ENCODE data around the gene AFTPH.
"Not testable (repeated sequence)": the region's sequence is repeated elsewhere in the genome, so short reads cannot be mapped to it uniquely, and the experiment has no call there.

The AFTPH gene

DNA sequence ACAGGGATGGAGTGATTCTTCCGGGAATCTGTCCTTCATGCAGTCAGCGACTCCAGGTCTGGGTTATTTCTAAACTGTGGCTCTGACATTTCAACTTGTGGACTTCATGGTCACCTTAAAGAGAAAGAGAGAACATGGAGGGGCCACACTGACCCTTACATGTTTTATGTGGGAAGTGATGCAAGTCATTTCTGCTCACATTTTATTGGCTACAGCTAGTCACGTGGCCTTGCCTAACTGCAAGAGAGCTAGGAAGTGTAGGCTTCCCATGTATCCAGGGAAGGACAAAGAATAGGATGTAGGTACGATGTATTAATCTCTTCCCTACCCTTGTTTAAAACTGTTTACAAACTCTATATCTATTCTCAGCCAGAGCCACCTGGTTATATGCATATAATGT, 30.3 kb upstream of the AFTPH start:
- in situ Hi-C loops (cut with HindIII; ENCODE audit: low sequenced_read_pairs) = no loop called here

DNA sequence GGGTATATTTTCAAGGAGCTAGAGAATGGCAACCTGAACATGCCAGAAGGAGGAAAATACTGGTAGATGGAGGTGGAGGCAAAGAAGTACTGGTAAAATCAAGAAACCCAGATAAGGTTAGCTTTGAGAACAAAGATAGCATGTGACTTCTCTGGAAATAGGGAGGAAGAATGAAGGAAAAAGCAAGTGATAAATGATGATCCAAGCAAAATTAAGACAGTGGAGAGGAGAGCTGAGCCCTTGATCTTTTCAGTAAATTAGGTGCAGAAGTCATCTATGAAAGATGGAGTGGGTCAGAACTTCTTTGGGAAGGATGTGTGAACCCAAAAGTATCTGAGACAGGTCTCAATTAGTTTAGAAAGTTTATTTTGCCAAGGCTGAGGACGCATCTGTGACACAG, 25.7 kb upstream of the AFTPH start:
- in situ Hi-C loops (cut with HindIII; ENCODE audit: low sequenced_read_pairs) = no loop called here

DNA sequence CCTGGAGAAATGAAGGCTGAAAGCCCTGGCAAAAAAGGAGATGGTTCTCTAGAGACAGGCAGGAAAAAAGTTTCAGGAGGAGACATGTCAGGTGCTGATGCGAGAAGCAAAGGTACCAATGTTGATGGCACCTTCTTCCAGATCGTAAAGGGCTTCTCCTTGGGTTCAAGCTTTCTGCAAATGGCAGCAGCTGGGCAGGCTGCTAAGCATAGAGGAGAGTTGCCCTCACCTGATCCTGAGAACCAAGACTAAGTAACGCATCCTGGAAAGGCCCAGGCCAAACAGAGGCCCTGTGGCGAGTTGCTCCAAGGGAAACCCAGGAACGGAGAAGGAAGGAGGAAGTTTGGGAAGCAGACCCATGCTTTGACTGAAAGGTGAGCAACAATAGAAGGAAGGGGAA, 23.6 kb upstream of the AFTPH start:
- in situ Hi-C loops (cut with HindIII; ENCODE audit: low sequenced_read_pairs) = loop anchor here (5.0 kb wide), 2 partner anchors 38 to 72 kb away; no protein-coding TSS in a partner anchor

DNA sequence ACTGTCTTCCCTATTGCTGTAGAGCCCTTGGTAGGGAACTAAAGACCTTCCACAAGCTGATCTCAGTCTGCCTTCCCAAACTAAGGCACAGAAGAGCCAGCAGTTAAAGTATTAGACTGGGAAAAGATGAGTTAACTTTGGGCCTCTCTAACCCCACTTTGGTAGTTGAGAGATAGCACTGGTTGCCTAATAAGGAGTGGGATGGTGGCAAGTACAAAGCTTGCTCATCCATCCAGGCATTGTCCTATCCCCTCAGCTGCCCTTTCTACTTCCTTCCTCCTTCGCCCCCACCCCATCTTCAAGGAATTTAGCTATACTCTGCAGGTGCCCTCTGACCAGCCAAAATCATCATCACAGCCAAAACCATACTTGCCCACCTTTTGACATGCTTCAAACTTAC, 22.2 kb upstream of the AFTPH start:
- in situ Hi-C loops (cut with HindIII; ENCODE audit: low sequenced_read_pairs) = loop anchor here (5.0 kb wide), 2 partner anchors 40 to 70 kb away; no protein-coding TSS in a partner anchor

DNA sequence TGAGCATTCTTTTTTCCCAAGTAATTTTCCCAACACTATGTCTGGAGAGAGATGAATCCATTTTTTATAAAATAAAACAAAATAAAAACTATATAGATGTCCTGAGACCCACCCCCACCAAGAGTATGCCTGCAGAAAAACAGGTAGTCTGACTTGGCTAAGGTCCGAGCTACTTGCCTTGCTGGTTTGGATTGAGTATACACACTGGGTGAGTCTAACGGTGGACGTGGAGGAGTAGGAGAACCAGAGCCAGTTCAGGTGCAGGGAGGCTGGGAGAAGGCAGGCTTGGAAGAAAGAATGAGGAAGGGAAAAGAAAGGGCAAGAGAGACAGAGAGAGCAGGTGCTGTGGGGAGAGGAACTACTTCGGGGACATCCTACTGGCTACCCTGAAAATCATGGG, 21.3 kb upstream of the AFTPH start:
- in situ Hi-C loops (cut with HindIII; ENCODE audit: low sequenced_read_pairs) = loop anchor here (5.0 kb wide), 2 partner anchors 41 to 69 kb away; no protein-coding TSS in a partner anchor

DNA sequence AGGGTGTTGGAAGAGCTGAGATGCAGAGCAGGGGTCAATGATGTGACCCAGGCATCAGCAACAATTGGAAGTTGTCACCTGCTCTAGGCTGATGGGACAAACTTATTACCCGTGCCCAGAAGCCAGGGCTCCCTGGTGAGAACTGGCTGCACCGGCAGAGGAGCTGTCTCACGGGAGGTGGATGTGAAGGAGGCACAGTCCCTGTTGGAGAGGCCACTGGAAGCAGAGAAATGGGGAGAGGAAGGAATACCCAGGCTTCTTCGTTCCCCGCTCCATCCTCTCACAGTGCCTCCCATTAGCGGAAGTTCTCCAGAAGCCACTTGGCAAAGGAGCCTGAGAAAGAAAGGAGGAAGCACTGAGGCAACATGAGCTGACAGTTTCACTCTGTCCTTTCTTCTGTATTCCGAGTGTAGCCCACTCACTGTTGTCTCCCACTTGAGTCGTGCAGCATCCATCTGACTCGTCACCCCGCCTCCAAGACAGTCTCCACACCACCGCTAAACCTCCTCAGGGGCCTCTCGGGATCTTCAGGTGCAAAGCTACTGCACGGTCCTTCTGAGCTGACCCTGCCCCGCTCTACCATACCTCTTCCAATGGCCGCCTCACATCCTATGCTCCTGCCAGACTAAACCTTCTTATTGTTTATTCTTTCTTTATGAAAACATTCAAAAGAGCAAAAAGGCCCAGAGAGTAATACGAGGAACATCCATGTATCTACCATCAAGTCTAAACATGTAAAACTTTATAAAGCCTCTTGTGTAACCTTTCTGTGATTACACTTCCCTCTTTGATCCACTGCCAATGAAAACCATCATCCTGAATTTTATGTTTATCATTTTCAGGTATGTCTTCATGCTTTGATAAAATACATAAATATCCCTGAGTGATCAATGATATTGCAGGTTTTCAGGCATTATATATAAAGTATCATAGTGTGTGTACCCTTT, 19.1 kb upstream of the AFTPH start:
- in situ Hi-C loops (cut with HindIII; ENCODE audit: low sequenced_read_pairs) = loop anchor here (5.0 kb wide), 2 partner anchors 43 to 67 kb away; no protein-coding TSS in a partner anchor

DNA sequence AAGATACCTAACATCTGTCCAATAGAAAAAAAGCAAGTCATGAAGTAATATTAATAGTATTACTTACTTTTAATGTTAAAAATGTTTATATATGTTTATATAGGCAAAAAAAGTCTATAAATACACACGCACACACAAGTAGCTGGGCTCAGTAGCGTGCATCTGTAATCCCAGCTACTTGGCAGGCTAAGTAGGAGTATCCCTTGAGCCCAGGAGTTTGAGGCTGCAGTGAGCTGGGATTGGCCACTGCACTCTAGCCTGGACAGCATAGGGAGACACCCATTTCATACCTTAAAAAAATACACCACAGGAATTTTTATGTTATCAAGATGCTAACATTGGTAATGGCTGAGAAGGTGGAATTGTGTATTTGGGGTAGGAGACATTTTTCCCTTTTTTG, 17.4 kb upstream of the AFTPH start:
- in situ Hi-C loops (cut with HindIII; ENCODE audit: low sequenced_read_pairs) = no loop called here

DNA sequence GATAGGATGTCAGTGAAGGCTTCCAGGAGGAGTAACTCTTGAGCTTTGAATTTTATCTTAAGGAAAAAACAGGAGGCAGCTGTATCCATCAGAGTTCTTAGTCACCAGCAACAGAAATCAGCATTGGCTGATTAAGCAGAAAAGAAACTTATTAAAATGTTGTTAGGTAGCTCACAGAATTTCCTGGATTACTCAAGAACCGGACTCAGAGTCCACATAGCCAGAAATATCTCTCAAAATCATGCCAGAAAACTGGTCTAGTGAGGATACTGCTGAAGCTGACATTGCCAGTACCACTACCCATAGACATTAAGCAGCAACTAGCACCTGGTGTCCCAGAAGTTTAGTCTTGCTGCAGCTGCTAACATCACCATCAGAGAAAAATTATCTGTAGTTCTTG, 10.1 kb upstream of the AFTPH start:
- in situ Hi-C loops (cut with HindIII; ENCODE audit: low sequenced_read_pairs) = no loop called here

DNA sequence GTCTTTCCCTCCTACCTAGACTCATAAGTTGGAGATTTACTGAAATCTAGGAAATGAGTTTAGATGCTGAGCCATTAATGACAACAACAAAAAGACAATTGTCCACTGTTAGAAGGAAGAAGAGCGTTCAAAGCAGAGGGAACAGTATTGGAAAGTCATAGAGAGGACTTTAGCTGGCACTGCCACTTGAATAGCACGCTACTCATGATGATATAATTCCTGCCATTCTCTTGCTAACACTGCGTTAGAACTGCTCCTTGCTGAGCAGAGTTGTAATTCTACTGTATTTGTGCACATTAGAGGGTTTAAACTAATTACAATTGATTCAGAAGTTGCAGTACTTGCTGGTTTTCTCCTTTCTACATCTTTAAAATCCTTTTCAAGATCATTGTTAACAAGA, 9.0 kb upstream of the AFTPH start:
- in situ Hi-C loops (cut with HindIII; ENCODE audit: low sequenced_read_pairs) = no loop called here

DNA sequence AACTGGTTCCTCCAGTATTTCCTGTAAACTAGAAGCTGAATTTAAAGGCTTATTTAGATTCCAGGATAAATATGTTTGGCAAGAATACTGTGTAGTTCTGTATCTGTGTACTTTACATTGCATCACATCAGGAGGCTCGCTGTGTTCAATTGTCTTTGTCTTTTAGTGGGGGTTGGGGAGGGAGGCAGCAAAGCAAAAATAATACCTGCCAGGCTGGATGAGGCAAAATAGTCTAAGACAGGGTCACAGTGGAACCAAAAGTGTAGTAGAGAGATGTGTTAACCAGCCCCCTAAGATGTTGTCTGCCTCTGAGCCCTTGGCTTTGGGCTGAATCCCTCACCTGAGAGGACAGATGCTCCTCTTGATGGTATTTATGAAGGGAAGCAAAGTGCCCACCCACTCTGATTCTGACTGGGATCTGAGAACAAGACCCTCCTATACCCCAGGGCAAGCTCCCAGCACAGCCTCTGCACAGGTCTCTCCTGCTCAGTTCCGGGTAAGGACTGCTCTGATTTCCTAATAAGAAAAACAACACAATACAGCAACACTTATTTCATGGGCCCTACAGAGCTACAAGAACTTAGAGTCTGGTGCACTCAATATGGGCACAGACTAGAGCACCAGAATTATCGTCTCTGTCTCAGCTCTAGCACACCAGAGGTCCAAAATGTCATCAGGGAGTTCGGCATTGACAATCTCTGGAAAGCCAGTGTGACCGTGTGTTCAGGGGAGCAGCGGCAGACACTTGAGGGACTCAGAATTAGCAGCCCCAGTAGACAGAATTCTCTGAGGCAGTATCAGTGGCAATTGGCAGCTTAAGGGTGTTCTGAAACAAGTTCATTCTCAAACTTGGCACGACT, 7.2 kb upstream of the AFTPH start:
- in situ Hi-C loops (cut with HindIII; ENCODE audit: low sequenced_read_pairs) = no loop called here

DNA sequence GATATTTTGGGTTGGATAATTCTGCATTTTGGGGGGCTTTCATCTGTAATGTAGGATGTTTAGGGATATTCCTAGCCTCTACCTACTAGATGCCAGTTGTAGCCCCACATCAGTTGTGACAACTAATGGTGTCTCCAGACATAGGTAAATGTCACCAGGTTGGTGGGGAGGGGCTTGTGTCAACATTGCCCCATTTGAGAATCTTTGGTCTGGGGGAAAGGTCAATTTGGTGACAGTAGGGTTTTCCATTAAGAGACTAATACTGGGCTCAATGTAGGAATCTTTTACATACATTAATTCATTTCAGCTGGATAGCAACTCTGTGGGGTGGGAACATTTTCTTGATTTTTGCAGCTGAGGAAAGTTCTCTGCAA, 6.6 kb upstream of the AFTPH start:
- in situ Hi-C loops (cut with HindIII; ENCODE audit: low sequenced_read_pairs) = no loop called here

DNA sequence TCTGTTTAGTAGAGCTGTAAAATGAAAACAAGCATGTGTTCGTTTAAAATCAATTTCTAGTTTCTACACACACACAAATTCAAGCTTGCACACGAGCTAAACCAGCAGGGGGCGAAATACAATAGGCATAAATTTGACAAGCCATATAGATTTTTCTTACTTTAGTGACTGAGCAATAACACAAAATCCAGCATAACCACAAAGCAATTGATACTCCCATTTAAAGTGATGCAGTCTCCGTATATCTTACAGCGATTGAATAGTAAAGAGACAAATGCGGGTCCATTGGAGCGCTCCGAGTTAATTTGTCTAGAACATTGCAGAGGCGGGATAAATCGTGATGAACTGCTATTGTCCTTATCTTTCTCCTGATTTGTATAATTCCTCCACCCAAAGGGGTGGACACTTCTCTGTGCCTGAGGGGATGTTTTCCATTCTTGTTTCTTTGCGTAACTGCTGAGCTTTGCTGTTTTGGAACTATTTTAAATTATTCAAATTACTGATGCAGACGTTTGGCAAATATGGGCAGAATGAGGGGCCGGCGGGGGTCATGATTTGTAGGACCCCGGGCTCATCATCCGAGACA, 1.2 kb upstream of the AFTPH start:
- in situ Hi-C loops (cut with HindIII; ENCODE audit: low sequenced_read_pairs) = loop anchor here (5.0 kb wide), 2 partner anchors 104 to 191 kb away; no protein-coding TSS in a partner anchor

DNA sequence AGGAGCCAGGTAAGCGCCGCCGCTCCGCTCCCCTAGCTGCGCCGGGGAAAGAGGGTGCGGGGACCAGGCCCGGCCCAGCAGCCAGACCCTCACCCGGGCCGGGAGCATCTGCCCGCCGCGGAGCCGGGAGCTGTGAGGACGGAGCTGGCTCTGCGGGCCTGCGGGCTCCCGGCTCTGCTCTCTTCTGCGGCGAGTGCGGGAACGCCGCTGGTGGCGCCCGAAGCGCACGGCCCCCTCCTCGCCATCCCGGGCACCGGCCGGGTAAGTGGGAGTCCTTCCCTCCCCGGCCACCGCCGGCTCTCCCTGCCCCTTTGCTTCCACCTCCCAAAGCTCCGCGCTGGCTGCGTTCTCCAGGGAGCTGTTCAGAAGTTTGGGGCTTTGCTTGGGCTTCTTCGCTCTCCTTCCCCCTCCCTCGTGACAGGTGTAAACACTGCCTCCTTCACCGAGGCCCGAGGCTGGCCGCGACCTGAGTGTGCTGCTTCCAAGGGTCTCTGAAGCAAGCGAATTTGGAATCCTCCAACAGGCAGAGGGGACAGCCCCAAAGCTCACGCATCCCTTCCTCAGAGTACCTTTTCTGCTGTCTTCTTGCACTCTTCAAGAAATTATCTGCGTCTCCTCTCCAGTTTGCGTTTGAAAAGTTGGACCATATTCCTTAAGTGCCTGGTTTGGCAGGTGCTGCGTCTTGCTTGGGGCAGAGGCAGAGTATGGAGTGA, 632 bp downstream of the AFTPH start:
- in situ Hi-C loops (cut with HindIII; ENCODE audit: low sequenced_read_pairs) = loop anchor here (5.0 kb wide), 2 partner anchors 103 to 192 kb away; no protein-coding TSS in a partner anchor

DNA sequence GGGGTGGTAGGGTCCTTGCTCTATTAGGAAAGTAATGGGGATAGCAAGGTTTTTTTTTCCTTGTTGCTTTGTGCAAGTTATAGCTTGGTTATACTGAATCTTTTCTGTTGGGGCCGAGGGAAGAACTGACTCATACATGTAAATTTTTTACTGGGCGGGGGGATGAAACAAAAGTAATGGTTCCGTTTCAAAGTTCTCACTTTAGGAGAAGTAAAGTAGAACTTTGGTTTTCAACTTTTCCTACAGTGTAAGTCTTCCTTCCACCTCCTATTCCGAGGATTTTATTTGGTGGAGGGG, 1.1 kb downstream of the AFTPH start:
- in situ Hi-C loops (cut with HindIII; ENCODE audit: low sequenced_read_pairs) = no loop called here

DNA sequence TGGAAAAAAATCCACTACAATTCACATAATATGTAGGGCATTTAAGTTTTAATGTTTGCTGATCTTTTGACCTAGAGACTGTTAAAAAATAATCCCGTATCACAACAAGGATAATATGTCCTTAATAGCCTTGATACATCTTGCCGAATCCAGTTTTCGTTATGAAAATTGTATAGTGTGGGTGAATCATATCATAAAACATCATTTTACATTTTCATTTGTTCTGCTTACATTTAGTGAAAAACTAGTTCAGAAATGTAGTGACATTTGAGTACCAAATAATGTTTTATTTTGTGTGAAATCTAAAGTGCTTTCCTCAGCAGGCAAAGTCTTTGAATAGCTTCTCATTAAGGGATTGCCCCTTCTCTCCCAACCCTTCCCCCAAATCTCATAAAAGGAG, 1.9 kb downstream of the AFTPH start:
- in situ Hi-C loops (cut with HindIII; ENCODE audit: low sequenced_read_pairs) = no loop called here

DNA sequence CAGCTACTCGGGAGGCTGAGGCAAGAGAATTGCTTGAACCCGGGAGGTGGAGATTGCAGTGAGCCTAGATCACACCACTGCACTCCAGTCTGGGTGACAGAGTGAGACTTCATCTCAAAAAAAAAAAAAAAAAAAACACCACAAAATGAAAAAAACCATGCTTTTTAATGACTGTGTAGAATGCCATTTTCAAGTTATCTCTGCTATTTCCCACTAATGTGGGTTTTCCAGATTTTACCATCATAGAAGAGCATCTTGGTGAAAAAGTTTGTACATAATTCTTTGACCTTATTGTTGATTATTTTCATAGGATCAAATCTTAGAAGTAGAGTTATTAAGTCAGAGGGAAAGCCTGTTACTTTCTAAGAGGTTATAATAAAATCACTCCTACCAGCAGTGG, 6.8 kb downstream of the AFTPH start:
- in situ Hi-C loops (cut with HindIII; ENCODE audit: low sequenced_read_pairs) = not testable (repeated sequence)

DNA sequence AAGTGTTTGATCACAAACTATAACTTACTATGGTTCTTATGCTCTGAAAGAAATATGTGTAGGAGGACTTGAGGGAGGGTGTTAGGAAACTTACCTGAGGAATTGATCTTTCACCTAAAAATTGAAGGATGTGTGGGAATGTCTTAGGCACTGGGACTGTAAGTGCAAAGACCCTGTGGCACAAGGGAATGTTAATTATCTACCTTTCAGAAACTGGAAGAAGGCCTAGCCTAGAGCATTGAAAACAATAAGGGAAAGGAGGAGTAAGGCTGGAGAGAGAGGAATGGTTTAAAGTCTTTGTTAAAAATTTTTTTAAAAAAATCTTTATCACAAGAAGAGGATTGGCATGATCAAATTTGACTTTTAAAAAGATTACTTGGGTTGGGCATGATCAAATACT, 7.9 kb downstream of the AFTPH start:
- in situ Hi-C loops (cut with HindIII; ENCODE audit: low sequenced_read_pairs) = no loop called here

DNA sequence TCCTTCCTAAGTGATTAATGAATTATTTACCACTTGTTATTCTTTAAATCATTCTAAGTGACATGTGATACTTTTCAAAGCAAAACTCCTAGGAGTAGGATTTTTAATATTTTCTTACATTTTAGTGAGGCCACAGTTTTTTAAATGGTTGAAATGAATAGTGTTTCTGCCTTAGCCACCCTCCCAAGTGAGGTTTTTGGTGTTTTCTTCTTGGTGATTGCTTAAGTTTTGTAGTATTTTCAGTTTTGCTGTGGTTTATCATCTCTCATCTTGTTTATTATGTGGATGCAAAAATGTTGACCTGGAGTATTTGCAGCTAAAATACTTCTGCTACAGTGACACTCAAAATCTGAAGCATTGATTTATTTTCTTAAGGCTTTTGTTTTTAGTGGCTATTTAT, 9.8 kb downstream of the AFTPH start:
- in situ Hi-C loops (cut with HindIII; ENCODE audit: low sequenced_read_pairs) = no loop called here

DNA sequence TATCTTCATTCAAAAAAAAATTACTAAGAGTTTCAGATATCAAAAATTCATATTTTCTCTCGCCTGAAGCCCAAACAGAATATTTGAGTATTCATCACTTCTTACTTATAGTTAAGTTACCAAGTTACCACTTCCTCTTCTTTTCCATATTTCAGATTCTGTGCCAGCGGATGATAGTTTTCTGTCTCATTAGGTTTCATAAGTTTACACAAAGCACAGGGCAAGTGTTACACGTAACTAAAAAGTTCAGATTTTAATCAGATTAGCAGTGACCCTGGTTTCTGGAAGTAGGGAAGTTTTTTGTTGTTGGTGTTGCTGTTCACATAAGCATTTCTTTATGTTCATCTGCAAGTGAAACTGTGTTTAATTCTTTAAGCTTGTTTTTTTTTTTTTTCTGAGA, 10.2 kb downstream of the AFTPH start:
- in situ Hi-C loops (cut with HindIII; ENCODE audit: low sequenced_read_pairs) = no loop called here

DNA sequence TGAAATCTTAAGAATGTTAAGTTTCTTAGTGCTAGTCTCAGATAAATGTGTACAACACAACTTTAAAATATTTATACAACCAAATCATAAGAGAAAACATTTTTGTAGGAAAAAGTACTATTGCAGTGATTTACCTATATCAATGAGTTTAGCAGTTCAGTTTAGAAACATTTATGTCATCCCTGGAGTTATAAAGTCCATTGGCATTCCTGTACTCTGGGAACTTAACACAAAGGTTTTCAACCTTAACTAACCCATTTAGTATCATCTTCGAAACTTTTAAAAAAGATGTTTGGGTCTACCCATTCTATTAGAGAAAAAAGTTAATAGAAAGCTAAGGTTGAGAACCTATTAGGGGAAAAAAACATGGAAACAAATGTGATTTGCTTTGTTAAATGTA, 10.9 kb downstream of the AFTPH start:
- in situ Hi-C loops (cut with HindIII; ENCODE audit: low sequenced_read_pairs) = no loop called here

DNA sequence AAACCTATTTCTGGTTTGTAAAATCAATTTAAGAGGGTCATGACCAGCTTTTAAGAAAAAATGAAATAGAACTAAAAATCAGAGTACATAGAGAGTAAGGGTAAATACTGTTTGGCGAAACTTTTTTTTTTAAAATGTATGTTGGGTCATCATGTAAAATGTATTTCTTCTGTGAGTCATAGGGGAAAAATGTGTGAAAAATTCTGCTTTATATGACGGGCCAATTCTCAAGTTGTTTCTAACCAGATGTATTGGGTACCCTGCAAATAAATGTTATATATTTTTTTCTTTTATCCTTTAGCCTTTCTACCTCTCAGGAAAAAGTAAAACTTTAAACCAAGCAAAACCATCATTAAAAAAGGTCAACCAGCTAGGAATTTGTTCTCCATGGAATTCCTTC, 13.9 kb downstream of the AFTPH start:
- in situ Hi-C loops (cut with HindIII; ENCODE audit: low sequenced_read_pairs) = no loop called here

Measured in endothelial cell of hepatic sinusoid (primary cell).